GM21529 (cell line): ENCODE measurements around the gene MYH2.

ENCODE experiments used
- ATAC-seq: cut with Tn5 transposase; IDR thresholded peaks from one replicate; pipeline ENCODE4 v1.9.1; 2021; ENCODE audit not compliant: unreplicated experiment

The MYH2 gene

GRCh38 chr17:10516638-10517037 is 32.8 kb downstream of the MYH2 start:
- no peak for ATAC-seq

DNA sequence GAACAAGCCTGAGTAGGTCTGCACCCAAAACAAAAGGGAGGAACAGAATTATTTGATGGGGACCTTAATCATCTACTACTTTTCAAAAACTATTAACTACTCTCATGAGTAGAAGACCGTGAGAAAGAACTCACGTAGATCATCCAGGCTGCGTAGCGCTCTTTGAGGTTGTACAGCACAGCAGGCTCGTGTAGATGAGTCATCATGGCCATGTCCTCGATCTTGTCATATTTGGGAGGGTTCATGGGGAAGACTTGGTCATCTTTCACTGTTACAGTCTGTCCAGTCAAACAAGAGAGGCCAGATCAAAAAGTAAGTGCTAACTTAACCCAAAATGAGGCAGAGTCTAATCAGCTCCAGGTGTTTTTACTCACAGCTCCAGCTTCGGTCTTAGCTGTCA is 33.4 kb downstream of the MYH2 start:
- no peak for ATAC-seq

DNA sequence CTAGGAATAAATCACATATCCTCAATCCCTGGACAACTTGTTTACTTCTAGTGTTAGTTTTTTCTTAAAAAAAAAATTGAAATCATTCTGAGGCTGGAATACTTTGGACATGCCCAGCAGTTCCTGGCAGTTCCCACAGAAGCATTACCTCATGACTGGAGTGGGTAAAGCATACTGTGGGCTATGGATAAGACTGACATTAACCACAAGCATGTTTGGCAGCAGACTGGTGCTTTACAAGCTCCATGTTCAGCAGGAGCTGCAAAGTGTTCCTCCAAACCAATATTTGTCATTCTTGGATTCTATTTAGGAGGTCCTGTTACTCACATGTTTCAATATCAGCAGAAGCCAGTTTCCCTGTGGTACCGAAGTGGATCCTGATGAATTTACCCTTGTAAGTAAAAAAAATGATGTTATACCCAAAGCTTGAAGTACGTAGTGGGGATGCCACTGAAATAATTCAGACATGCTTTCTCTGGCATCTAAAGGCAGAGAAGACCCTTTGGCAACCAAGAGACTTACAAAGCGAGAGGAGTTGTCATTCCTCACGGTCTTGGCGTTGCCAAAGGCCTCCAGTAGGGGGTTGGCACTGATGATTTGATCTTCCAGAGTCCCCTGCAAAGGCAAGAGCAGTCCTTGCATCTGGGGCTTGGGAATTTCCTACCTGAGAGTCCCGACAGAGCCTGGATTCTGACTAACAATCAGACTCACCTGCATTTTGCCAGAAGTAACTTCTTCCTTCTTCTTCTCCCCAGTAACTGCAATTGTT is 36.0 kb downstream of the MYH2 start:
- ATAC-seq = no peak

DNA sequence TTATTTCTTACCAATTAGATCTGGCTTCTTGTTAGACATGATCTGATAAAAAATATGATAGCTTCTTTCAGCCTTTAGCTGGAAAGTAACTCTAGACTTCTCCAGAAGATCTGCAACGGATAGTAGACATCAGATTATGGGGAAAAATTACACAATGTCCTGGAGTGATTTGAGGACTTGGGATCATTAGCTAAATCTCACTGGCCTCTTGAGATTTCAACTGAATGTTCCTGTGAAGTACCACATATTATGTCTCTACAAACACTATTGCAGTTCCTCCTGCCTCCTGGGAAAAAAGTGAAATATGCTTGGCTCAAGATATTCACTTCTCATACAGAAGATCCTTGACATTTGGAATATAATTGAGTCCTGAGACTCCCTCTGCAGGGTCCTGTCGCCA is 36.6 kb downstream of the MYH2 start:
- ATAC-seq = no peak

DNA sequence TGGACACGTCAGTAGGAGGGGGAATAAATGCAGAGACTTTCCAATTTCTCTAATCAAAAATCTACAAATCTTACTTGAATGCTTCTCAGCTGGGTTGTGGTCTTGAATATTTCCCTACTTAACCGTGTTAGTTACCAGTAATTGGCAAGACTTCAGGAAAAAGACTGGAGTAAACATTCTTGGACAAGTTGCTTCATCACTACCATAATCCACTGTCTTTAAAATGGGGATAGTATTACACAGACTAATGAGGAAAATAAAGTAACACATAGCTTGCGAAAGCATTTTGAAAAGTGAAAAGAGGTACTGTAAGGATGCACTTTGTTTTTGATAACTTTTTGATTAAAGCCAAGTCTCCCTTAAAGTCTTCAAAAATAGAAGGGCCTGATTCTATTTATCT is 49.5 kb downstream of the MYH2 start:
- ATAC-seq = no peak

- no peak for ATAC-seq
Observed at GRCh38 chr17:10492004-10492403, 57.5 kb downstream of the MYH2 start.

DNA sequence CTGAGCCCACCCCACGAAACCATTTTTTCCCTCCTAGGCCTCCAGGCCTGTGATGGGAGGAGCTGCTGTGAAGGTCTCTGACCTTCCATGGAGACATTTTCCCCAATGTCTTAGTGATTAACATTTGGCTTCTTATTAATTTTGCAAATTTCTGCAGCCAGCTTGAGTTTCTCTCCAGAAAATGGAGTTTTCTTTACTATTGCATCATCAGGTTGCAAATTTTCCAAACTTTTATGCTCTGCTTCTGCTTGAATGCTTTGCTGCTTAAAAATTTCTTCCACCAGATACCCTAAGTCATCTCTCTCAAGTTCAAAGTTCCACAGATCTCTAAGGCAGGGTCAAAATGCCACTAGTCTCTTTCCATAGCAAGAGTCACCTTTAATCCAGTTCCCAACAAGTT is 67.2 kb downstream of the MYH2 start:
- no peak for ATAC-seq

DNA sequence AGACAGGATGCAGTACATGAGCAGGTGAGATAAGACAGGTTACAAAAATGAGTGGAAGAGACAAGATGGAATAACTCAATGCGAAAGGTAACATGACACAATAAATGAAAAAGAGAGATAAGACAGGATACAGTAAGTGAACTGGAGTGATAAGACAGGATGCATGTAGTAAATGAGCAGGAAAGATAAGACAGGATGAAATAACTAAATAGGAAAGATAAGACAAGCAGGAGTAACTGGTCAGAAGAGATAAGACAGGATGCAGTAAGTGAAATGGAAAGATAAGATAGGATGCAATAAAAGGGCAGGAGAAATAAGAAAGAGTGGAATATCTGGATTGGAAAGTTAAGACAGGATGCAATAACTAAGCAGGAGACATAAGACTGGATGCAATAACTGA is 71.8 kb downstream of the MYH2 start:
- ATAC-seq = no peak

GRCh38 chr17:10474536-10474935 is 74.9 kb downstream of the MYH2 start:
- ATAC-seq = no peak

DNA sequence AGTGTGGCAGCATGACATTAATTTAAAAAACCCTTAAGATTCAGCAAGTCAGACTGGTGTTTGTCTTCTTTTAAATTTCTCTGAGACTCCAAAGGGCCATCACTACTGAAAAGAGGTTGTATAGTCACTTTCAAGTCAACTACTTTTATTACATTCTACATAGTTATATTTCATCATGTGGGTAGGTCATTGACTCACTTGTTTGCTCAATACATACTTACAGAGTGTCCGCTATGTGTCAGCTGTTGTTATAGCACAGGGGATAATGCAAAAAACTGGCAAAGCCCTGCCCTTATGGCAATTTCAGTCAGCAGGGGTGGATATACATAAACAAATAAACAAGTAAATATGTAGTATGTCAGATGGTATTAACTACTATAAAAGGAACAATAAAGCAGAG is 77.6 kb downstream of the MYH2 start:
- no peak for ATAC-seq
